ENCODE measurements around the gene CCDC9B. TPM values are rescaled to one million over a fixed set of nuclear protein-coding genes. Genes with fewer than 3 reads are reported as not detected.
A peak's percentile ranks its signal among the peaks of the same experiment; 100 is the strongest.

Gene CCDC9B
- total and polyA plus RNA-seq, 8 donors, result 0.58 to 39.3 (median 11.3) TPM

DNA sequence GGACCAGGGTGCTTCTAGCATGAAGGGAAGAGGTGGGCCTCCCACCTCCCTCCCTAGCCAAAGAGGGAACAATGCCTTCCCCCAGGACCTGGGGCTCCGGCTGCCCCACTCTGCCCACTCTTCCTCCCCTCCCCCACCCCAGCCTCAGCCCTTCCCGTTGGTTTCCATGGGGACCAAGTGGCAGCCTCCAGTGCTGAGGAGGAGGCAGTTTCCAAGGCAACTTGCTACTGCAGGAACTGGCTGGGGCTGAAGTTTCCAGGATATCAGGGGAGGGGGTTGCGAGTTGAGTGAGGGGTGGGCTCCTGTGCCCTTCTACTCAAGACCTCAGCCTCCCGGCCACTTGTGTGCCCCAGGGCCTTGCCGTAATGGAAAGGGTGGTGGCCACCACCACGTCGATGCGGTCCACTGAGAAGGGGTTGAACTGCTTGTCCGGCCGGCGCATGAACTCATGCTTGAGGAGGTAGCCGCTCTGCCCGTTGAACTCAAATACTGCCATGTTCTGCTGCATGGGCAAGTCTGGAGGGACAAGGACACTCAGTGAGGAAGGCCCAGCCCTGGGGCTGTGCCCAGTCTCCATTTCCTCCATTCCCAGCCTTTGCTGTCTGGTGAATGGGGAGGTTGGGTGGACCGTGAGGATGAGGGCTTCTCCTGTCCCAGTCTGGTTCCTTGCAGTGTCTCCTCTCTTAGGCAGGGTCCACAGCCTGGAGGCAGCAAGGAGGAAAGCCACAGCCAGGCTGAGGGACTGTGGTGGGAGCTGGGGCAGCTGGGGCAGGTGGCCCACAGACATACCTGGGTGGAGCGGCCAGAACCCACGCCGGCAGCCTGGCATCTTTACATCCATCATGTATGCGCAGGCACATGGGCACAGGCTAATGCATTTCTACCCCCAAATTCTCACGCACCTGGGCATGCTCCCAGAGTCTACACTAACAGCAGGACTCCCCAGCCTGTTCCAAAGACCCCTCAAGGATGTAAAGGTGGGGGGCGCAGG, 46.5 kb downstream of the CCDC9B start:
- Histone ChIP-seq H3K27ac (no peak overlapping the region), H3K36me3 (peaks cover 0 to 50% (median 0%) of the 10 kb centered on the region in 4 donors), H3K4me3 (no peak overlapping the region), H3K9me3 (no peaks in the 10 kb centered on the region), H3K27me3 (peaks cover 0 to 23% (median 14%) of the 10 kb centered on the region in 3 donors), H3K4me1 (peaks cover 12 to 36% (median 22%) of the 10 kb centered on the region in 4 donors)
- WGBS, 5 donors, result 71 to 92% (median 88%) methylated on average over 2 to 20 of the region's 20 CpGs
- intact Hi-C loops (cut with DNase I; ENCODE audit: low total_unique reads), result no loop called here
- no peak for TF ChIP-seq POLR2A (IDR thresholded peaks at IDR 0.05)
- DNase-seq, result no peak

GRCh38 chr15:40293006-40293405, 47.7 kb downstream of the CCDC9B start:
- Histone ChIP-seq H3K4me1 (peaks cover 12 to 36% (median 23%) of the 10 kb centered on the region in 4 donors), H3K9me3 (no peaks in the 10 kb centered on the region), H3K27me3 (peaks cover 0 to 25% (median 14%) of the 10 kb centered on the region in 3 donors), H3K27ac (no peak overlapping the region), H3K36me3 (peaks cover 0 to 53% (median 0%) of the 10 kb centered on the region in 4 donors), H3K4me3 (no peak overlapping the region)
- TF ChIP-seq EP300 (IDR thresholded peaks at IDR 0.05) (no peak), POLR2AphosphoS5 (IDR thresholded peaks at IDR 0.05) (no peak), POLR2A (IDR thresholded peaks at IDR 0.05) (no peak)
- TF ChIP-seq, protein P1, sequence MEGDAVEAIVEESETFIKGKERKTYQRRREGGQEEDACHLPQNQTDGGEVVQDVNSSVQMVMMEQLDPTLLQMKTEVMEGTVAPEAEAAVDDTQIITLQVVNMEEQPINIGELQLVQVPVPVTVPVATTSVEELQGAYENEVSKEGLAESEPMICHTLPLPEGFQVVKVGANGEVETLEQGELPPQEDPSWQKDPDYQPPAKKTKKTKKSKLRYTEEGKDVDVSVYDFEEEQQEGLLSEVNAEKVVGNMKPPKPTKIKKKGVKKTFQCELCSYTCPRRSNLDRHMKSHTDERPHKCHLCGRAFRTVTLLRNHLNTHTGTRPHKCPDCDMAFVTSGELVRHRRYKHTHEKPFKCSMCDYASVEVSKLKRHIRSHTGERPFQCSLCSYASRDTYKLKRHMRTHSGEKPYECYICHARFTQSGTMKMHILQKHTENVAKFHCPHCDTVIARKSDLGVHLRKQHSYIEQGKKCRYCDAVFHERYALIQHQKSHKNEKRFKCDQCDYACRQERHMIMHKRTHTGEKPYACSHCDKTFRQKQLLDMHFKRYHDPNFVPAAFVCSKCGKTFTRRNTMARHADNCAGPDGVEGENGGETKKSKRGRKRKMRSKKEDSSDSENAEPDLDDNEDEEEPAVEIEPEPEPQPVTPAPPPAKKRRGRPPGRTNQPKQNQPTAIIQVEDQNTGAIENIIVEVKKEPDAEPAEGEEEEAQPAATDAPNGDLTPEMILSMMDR (IDR thresholded peaks at IDR 0.05), result no peak
- no peak for DNase-seq
- intact Hi-C loops (cut with DNase I; ENCODE audit: low total_unique reads), result no loop called here

- Histone ChIP-seq H3K36me3 (peaks cover 0 to 57% (median 0%) of the 10 kb centered on the region in 4 donors), H3K9me3 (no peaks in the 10 kb centered on the region), H3K4me1 (peaks cover 12 to 36% (median 23%) of the 10 kb centered on the region in 4 donors), H3K27me3 (peaks cover 0 to 27% (median 14%) of the 10 kb centered on the region in 3 donors), H3K4me3 (no peak overlapping the region), H3K27ac (no peak overlapping the region)
- no peak for DNase-seq
- WGBS, 5 donors, result 76 to 93% (median 77%) methylated on average over 2 to 3 of the region's 3 CpGs
- intact Hi-C loops (cut with DNase I; ENCODE audit: low total_unique reads), result no loop called here
- no peak for TF ChIP-seq POLR2AphosphoS5 (IDR thresholded peaks at IDR 0.05)
- TF ChIP-seq EP300 (IDR thresholded peaks at IDR 0.05), result no peak
- no peak for TF ChIP-seq POLR2A (IDR thresholded peaks at IDR 0.05)
- TF ChIP-seq, protein P1 (IDR thresholded peaks at IDR 0.05), result no peak
These were observed 48.5 kb downstream of the CCDC9B start for GRCh38 chr15:40292246-40292645.

DNA sequence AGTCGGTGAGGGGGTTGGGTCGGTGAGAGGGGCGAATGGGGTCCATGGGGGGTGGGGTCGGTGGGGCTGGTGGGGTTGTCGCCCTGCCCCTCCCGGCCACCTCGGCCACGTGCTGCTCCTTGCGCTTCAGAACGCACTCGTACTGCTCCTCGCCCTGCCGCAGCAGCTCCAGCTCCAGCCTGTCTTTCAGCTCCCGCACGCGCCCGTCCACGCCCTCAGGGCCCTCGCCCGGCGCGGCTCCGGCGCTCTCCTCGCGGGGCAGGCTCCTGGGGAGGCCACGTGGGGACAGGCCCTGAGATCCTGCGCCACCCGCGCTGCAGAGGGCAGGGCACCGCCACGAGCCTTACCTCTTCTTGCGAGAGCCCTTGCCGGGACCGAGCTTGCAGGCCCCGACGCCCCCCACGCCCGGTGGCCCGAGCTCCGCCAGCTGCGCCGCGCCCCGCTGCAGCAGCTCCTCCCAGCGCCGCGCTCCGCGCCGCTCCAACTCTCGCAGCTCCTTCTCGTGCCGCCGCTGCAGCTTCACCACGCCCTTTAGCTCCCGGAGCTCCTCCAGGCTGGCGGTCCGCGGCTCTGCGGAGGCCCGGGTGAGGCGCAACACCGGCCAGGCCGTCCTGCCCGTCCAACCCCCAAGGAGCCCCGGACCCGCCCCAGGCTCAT, 49.7 kb downstream of the CCDC9B start:
- WGBS, 5 donors, result 6 to 47% (median 23%) methylated on average over 22 to 68 of the region's 68 CpGs
- intact Hi-C loops (cut with DNase I; ENCODE audit: low total_unique reads), result no loop called here
- peak; percentile 64 to 90 for DNase-seq

More for the DNA sequence above, 49.7 kb downstream of the CCDC9B start:
- Histone ChIP-seq H3K27me3 (peaks cover 0 to 27% (median 14%) of the 10 kb centered on the region in 3 donors), H3K4me3 (peak overlapping the region; percentile 30 to 53 (median 40)), H3K9me3 (no peaks in the 10 kb centered on the region), H3K27ac (no peak overlapping the region), H3K36me3 (peaks cover 0 to 61% (median 0%) of the 10 kb centered on the region in 4 donors), H3K4me1 (peaks cover 12 to 29% (median 20%) of the 10 kb centered on the region in 4 donors)
- no peak for TF ChIP-seq POLR2A (IDR thresholded peaks at IDR 0.05)
- TF ChIP-seq POLR2AphosphoS5 (IDR thresholded peaks at IDR 0.05), result no peak
- TF ChIP-seq EP300 (IDR thresholded peaks at IDR 0.05), result no peak
- TF ChIP-seq, protein P1 (IDR thresholded peaks at IDR 0.05), result no peak

Measured in stomach (tissue), 9 donors.